Measurements from ENCODE around the gene NRTN.

The NRTN gene

DNA sequence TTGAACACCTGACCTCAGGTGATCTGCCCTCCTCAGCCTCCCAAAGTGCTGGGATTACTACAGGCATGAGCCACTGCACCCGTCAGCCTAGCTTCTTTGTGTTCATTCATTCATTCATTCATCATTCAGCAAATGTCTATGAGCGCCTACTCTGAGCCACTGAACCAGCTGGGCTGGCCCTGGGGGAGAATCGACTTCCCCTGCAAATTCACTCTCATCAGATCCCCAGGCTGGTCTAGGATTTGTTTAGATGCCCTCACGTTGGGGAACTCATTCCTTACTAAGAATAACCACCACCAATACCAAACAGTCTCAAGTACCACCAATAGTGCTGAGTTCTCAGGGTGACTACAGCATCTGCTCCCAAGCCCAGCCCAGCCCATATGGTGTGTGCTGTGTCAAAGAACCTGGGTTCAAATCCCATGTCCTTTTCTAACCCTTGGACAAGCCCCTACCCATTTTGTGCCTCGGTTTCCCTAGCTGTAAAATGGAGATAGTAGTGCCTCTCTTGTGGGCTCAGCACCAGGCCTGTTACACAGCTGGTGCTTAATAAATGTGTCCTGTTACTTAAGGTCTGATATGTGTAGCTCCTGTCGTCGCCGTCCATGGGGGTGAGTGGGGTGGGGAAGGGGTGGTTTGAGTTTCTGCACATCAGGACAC is 16.8 kb downstream of the NRTN start:
- no peaks in the 10 kb centered on the region for H3K36me3 ChIP-seq (ENCODE audit: control insufficient read depth in 1 of 2, insufficient read depth in 2 of 2, low read length in 2 of 2)

DNA sequence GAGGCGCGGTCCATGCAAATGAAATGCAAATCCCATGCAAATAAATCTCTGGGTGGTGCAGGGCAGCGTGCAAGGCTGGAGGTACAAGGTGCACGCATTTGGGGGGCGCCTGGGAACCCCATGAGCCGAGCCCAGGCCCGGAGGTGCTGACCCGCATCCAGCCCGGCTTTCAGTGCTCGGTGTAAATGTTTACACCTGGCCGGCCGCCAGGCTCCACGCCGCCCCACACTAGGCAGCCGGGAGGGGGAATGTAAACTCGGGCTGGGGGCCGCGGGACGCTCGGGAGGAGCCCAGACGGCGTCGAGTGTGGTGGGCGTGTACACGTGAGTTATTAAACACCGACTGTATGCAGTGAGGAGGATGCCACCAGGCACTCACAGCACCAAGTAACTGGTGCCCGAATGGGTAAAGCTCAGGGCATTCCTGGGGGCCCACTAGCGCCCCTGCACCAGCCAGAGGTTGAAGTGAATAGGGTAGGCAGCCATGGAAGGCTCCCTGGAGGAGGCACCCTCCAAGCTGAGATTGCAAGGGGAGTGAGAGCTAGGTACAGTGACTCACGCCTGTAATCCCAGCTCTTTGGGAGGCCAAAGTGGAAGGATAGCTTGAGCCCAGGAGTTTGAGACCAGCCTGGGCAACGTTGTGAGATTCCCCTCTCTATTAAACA is 17.4 kb downstream of the NRTN start:
- Histone ChIP-seq H3K4me3 (ENCODE audit: low read depth in 1 of 2, low read length in 2 of 2) (no peak overlapping the region), H3K36me3 (ENCODE audit: control insufficient read depth in 1 of 2, insufficient read depth in 2 of 2, low read length in 2 of 2) (no peaks in the 10 kb centered on the region), H3K27ac (ENCODE audit: low read length) (no peak overlapping the region), H3K27me3 (ENCODE audit: low read depth, low read length) (no peaks in the 10 kb centered on the region), H3K4me1 (ENCODE audit: control insufficient read depth in 1 of 2, insufficient read depth in 2 of 2, low read length in 2 of 2) (peaks cover 0 to 24% of the 10 kb centered on the region in 2 donors), H3K9me3 (ENCODE audit: control insufficient read depth in 1 of 2, low read length in 2 of 2) (no peaks in the 10 kb centered on the region)

More for the DNA sequence above, 16.8 kb downstream of the NRTN start:
- Histone ChIP-seq H3K27ac (ENCODE audit: low read length) (no peak overlapping the region), H3K4me3 (ENCODE audit: low read depth in 1 of 2, low read length in 2 of 2) (no peak overlapping the region), H3K27me3 (ENCODE audit: low read depth, low read length) (no peaks in the 10 kb centered on the region), H3K4me1 (ENCODE audit: control insufficient read depth in 1 of 2, insufficient read depth in 2 of 2, low read length in 2 of 2) (peaks cover 0 to 18% of the 10 kb centered on the region in 2 donors), H3K9me3 (ENCODE audit: control insufficient read depth in 1 of 2, low read length in 2 of 2) (no peaks in the 10 kb centered on the region)

DNA sequence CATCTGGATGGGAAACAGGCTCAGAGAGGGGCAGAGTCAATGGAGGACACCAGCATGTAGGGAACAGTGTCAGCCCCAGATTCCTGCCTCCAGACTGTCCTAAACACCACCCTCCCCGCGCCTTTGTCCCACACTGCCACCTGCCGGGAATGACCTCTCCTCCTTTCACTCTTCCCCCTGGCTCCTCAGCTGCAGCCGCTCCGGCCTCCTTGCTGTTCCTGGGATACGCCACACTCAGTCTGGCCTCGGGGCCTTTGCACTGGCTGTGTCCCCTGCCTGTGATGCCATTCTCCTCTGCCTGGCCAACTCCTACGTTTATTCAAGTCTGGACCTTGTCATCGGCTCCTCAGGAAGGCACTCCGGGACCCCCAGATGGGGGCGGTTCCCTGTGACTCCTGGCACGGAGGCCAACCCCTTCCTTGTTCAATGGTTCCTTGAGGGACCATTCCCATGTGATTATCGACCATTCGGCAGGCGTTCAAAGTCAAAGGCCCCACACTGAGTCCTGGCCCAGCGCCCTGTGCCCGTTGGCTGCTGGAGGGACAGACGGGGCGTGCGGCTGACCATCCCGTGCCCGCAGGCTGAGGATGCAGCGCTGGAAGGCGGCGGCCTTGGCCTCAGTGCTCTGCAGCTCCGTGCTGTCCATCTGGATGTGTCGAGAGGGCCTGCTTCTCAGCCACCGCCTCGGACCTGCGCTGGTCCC is 18.9 kb downstream of the NRTN start:
- H3K27ac ChIP-seq (ENCODE audit: low read length): no peak overlapping the region
- H3K4me3 ChIP-seq (ENCODE audit: low read depth in 1 of 2, low read length in 2 of 2): no peak overlapping the region
- no peaks in the 10 kb centered on the region for H3K36me3 ChIP-seq (ENCODE audit: control insufficient read depth in 1 of 2, insufficient read depth in 2 of 2, low read length in 2 of 2)
- H3K9me3 ChIP-seq (ENCODE audit: control insufficient read depth in 1 of 2, low read length in 2 of 2): no peaks in the 10 kb centered on the region
- H3K27me3 ChIP-seq (ENCODE audit: low read depth, low read length): no peaks in the 10 kb centered on the region
- peaks cover 0 to 25% of the 10 kb centered on the region in 2 donors for H3K4me1 ChIP-seq (ENCODE audit: control insufficient read depth in 1 of 2, insufficient read depth in 2 of 2, low read length in 2 of 2)

DNA sequence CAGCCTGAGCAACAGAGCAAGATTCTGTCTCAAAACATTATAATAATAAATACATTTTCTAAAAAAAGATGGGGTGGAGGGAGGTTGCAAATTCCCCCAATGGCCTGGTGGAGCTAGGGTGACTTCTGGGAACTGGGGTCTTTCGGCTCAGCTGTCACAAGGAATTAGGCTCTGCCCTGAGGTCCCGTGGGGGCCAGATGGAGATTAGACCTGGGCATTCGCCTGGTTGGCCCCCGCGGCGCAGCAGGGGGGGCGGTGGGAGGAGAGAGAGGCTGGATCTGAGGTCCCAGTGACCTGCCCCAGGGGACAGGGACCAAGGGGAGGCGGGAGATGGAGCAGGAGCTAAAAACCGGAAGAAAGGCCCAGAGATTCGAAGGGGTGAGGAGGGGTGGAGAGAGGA is 19.9 kb downstream of the NRTN start:
- Histone ChIP-seq H3K36me3 (ENCODE audit: control insufficient read depth in 1 of 2, insufficient read depth in 2 of 2, low read length in 2 of 2) (no peaks in the 10 kb centered on the region), H3K4me1 (ENCODE audit: control insufficient read depth in 1 of 2, insufficient read depth in 2 of 2, low read length in 2 of 2) (peaks cover 0 to 29% of the 10 kb centered on the region in 2 donors), H3K4me3 (ENCODE audit: low read depth in 1 of 2, low read length in 2 of 2) (no peak overlapping the region), H3K27me3 (ENCODE audit: low read depth, low read length) (no peaks in the 10 kb centered on the region), H3K27ac (ENCODE audit: low read length) (no peak overlapping the region), H3K9me3 (ENCODE audit: control insufficient read depth in 1 of 2, low read length in 2 of 2) (no peaks in the 10 kb centered on the region)

DNA sequence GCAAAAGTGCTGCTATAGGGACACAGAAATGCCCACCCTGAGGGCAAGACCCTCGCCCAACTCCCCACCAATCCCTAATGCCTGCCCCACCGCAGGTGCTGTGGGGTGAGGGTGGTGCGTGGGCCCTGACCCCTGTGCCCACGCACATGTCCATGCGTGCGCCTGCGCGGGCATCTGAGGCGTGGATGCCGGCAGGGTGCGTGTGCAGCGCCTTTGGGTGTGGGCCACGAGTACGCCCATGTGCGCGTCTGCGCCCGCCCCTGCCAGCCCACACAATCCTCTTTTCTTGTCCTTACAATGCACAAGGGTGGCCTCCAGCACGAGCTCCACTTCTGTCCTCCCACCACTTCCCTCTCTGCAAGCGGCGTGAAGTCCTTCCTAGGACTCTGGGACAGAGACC is 20.3 kb downstream of the NRTN start:
- Histone ChIP-seq H3K27me3 (ENCODE audit: low read depth, low read length) (no peaks in the 10 kb centered on the region), H3K36me3 (ENCODE audit: control insufficient read depth in 1 of 2, insufficient read depth in 2 of 2, low read length in 2 of 2) (no peaks in the 10 kb centered on the region), H3K4me1 (ENCODE audit: control insufficient read depth in 1 of 2, insufficient read depth in 2 of 2, low read length in 2 of 2) (peaks cover 0 to 33% of the 10 kb centered on the region in 2 donors), H3K4me3 (ENCODE audit: low read depth in 1 of 2, low read length in 2 of 2) (no peak overlapping the region), H3K27ac (ENCODE audit: low read length) (no peak overlapping the region), H3K9me3 (ENCODE audit: control insufficient read depth in 1 of 2, low read length in 2 of 2) (no peaks in the 10 kb centered on the region)

DNA sequence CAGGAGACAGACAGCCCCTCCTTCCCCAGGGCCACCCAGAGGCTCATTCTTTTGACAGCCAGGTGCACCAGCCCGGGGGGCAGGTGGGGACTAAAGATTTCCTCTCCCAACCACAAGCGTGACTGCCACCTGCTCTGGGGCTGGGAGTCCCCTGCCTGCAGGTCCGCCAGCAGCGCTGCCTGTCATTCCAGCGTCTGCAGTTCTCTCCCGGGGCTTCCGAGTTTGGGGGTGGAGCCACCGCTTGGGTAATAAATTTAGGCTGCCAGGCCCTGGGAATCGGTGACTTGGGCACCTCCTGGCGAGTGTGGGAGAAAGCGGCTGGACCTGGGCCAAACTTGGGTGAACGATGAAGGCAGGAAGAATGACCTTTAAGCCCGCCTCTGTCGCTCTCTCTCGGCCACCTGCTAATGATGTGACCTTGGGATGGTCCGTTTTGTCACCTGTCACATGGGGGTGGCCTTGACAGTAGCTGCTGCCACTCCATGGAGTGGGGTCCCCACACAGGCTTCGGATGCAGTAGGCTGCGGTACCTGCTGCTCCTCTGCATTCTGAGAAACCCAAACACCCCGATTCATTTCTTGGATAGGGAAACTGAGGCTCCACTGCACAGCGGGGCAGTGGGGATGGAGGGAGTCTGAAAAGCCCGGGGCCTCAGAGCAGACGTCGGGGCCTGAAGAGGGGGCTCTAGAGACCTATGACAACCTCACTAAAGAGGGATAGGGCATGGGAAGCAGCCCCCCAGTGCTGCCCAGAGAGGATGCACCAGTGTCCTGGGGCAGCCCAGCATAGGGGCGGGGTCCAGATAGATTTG is 21.9 kb downstream of the NRTN start:
- Histone ChIP-seq H3K4me1 (ENCODE audit: control insufficient read depth in 1 of 2, insufficient read depth in 2 of 2, low read length in 2 of 2) (peaks cover 0 to 30% of the 10 kb centered on the region in 2 donors), H3K4me3 (ENCODE audit: low read depth in 1 of 2, low read length in 2 of 2) (peak overlapping the region in 1 of 2 donors; percentile 66), H3K9me3 (ENCODE audit: control insufficient read depth in 1 of 2, low read length in 2 of 2) (no peaks in the 10 kb centered on the region), H3K36me3 (ENCODE audit: control insufficient read depth in 1 of 2, insufficient read depth in 2 of 2, low read length in 2 of 2) (no peaks in the 10 kb centered on the region), H3K27ac (ENCODE audit: low read length) (peak overlapping the region; percentile 31), H3K27me3 (ENCODE audit: low read depth, low read length) (no peaks in the 10 kb centered on the region)

DNA sequence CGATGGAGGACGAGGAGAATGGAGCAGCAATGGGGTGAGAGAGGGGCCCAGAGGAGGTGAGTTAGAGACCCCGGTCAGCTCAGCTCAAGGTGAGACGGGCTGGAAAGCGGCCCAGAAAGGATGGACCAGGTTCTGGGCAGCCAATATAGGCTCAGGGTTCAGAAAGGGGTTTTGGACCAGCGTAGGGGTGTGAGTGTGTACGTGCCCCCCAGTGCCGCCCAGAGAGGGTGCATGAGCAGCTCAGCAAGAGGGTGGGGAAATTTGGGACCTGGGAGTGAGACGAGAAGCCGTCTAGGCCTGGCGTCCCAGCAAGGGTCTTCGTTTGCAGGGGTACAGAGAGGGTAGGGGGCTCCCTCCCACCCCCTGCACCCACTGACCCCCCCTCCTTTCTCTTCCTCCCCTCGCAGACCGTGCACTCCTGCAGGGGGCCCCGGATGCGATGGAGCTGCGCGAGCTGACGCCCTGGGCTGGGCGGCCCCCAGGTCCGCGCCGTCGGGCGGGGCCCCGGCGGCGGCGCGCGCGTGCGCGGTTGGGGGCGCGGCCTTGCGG is 22.5 kb downstream of the NRTN start:
- no peaks in the 10 kb centered on the region for H3K9me3 ChIP-seq (ENCODE audit: control insufficient read depth in 1 of 2, low read length in 2 of 2)
- H3K4me3 ChIP-seq (ENCODE audit: low read depth in 1 of 2, low read length in 2 of 2): peak overlapping the region in 1 of 2 donors; percentile 66
- no peaks in the 10 kb centered on the region for H3K27me3 ChIP-seq (ENCODE audit: low read depth, low read length)
- H3K4me1 ChIP-seq (ENCODE audit: control insufficient read depth in 1 of 2, insufficient read depth in 2 of 2, low read length in 2 of 2): peaks cover 0 to 23% of the 10 kb centered on the region in 2 donors
- peak overlapping the region; percentile 31 for H3K27ac ChIP-seq (ENCODE audit: low read length)
- no peaks in the 10 kb centered on the region for H3K36me3 ChIP-seq (ENCODE audit: control insufficient read depth in 1 of 2, insufficient read depth in 2 of 2, low read length in 2 of 2)

DNA sequence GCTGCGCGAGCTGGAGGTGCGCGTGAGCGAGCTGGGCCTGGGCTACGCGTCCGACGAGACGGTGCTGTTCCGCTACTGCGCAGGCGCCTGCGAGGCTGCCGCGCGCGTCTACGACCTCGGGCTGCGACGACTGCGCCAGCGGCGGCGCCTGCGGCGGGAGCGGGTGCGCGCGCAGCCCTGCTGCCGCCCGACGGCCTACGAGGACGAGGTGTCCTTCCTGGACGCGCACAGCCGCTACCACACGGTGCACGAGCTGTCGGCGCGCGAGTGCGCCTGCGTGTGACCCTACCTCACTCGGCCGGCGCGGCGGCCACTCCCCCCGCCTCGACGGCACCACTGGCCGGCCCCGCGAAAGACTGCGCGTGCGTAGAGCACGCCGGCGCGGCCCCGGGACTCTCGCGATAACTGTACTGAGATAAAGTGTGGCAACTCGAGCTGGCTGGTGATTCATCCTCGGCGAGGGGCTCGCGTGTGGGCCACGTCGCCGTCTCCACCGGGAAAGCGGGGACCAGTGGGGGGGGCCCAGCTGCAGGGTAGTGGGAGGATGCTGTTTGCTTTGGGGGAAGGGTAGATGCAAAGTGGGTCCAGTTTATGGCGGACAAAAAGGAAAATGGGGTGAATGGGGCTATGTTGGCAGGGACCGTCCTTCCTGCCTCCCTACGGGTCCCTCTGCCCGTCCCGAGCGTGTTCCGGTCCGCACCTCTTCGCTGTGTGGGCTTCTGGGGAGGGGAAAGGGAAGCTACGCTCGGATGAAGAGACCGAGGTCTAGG is 23.2 kb downstream of the NRTN start:
- peak overlapping the region; percentile 90 for H3K27ac ChIP-seq (ENCODE audit: low read length)
- peaks cover 0 to 20% of the 10 kb centered on the region in 2 donors for H3K4me1 ChIP-seq (ENCODE audit: control insufficient read depth in 1 of 2, insufficient read depth in 2 of 2, low read length in 2 of 2)
- peak overlapping the region; percentile 61 to 66 for H3K4me3 ChIP-seq (ENCODE audit: low read depth in 1 of 2, low read length in 2 of 2)
- no peaks in the 10 kb centered on the region for H3K36me3 ChIP-seq (ENCODE audit: control insufficient read depth in 1 of 2, insufficient read depth in 2 of 2, low read length in 2 of 2)
- H3K27me3 ChIP-seq (ENCODE audit: low read depth, low read length): no peaks in the 10 kb centered on the region
- no peaks in the 10 kb centered on the region for H3K9me3 ChIP-seq (ENCODE audit: control insufficient read depth in 1 of 2, low read length in 2 of 2)

DNA sequence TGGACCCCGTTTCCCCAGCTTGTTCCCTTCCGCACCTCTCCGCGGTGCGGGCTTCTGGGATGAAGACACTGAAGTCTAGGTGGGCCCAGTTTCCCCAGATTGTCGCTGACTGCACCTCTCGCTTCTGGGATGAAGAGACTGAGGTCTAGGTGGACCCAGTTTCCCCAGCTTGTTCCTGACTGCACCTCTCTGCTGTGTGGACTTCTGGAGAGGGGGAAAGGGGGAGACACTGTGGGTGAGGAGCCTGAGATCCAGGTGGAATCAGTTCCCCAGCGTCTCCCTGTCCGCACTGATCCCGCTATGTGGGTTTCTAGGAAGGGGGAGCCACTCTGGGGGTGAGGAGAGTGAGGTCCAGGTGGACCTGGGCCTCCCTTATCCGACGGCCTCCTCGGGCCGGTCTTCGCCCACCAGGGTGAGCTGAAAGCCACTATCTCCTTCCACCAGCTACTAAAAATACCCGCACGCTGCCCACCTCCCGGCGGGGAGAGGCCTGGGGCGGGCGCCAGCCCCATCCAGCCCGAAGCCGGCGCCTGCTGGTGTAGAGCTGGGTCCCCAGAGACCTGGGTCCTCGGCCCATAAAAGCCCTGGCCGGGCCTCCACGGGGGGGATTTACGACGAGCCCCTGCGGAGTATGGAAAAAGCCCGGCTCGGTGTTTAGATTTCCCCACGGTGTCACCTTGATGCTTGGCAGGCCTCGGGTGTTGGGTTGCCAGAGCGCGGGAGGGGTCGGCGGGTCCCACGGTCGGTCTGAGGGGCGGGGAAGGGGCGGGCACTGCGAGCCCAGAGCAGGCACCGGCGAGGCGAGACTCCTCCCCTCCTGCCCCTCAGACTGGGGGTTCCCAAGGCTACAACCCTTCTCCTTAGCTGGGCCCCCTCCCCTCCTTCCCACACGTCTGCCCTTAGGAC is 24.0 kb downstream of the NRTN start:
- Histone ChIP-seq H3K4me3 (ENCODE audit: low read depth in 1 of 2, low read length in 2 of 2) (peak overlapping the region; percentile 61 to 66), H3K27me3 (ENCODE audit: low read depth, low read length) (no peaks in the 10 kb centered on the region), H3K27ac (ENCODE audit: low read length) (peak overlapping the region; percentile 90), H3K9me3 (ENCODE audit: control insufficient read depth in 1 of 2, low read length in 2 of 2) (no peaks in the 10 kb centered on the region), H3K4me1 (ENCODE audit: control insufficient read depth in 1 of 2, insufficient read depth in 2 of 2, low read length in 2 of 2) (peaks cover 0 to 20% of the 10 kb centered on the region in 2 donors), H3K36me3 (ENCODE audit: control insufficient read depth in 1 of 2, insufficient read depth in 2 of 2, low read length in 2 of 2) (no peaks in the 10 kb centered on the region)
